ENCODE measurements around the gene HCLS1. TPM values are rescaled to one million over a fixed set of nuclear protein-coding genes. Genes with fewer than 3 reads are reported as not detected.

HCLS1 gene
- total and polyA plus RNA-seq, 3 experiments from 2014 or later = 184 to 493 (median 197) TPM

DNA sequence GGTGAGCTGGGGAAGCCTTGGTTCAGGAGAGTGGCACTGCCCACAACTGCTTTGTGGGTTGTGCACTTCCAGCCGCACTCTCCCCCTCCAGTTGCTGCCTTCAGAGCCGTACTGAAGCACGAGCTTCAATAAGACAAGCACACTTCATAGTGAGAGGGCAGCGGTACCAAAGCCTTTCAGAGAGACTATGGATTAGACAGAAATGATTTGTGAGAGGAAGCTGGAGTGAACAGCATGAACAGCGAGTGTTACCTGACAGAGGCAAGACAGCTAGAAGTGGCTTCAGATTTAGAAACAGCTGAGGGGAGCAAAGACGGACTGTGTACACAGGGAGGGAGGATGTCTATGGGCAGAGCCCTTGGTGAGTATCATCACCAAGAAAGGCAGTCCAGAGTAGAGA, 31.1 kb downstream of the HCLS1 start:
- Histone ChIP-seq H3K27ac (ENCODE audit: low read depth, low read length) (no peak overlapping the region), H3K27me3 (ENCODE audit: insufficient read depth, low read length, poor library complexity, severe bottlenecking) (no peaks in the 10 kb centered on the region), H3K9me3 (ENCODE audit: low read length) (no peaks in the 10 kb centered on the region), H3K4me1 (ENCODE audit: insufficient read depth, low read length) (no peaks in the 10 kb centered on the region), H3K4me3 (ENCODE audit: low read length) (no peak overlapping the region), H3K36me3 (ENCODE audit: insufficient read depth, low read length) (peaks cover 30% of the 10 kb centered on the region)
- no peak for DNase-seq
- peak overlapping the region in 5 of 8 donors; percentile 24 to 75 (median 39) for H3K27ac Mint-ChIP-seq
- POLR2A ChIA-PET = no interaction called here
- H3K27me3 Mint-ChIP-seq = no peaks in the 10 kb centered on the region
- no peaks in the 10 kb centered on the region for H3K9me3 Mint-ChIP-seq
- CTCF ChIA-PET = interaction anchor here (1.4 kb wide), 1 partner anchor 11 kb away, joined by 3 read pairs; no protein-coding TSS in a partner anchor
- H3K4me1 Mint-ChIP-seq = peaks cover 0 to 6% (median 2%) of the 10 kb centered on the region in 3 donors
- no peak overlapping the region for H3K4me3 Mint-ChIP-seq
- H3K36me3 Mint-ChIP-seq = peaks cover 19 to 60% (median 40%) of the 10 kb centered on the region in 3 donors

DNA sequence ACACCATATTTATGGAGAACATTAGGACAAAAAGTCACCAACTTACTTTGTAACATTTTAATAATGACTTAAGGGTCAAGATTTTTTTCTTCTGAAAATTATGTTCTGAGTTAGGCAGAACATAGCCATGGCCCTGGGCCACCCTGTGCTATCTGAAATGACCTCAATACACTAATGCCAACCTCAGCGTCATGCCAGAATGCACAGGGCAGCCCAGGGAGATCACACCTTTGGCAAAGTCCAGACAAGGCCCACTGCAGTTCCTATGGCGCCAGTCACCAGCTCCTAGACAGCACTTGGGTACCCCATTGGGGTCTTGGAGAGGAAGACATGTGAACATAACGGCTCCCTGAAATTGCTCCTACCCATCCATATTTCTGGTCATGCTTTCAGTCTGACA, 33.1 kb downstream of the HCLS1 start:
- Histone ChIP-seq H3K4me3 (ENCODE audit: low read length) (no peak overlapping the region), H3K27ac (ENCODE audit: low read depth, low read length) (no peak overlapping the region), H3K4me1 (ENCODE audit: insufficient read depth, low read length) (no peaks in the 10 kb centered on the region), H3K36me3 (ENCODE audit: insufficient read depth, low read length) (peaks cover 13% of the 10 kb centered on the region), H3K27me3 (ENCODE audit: insufficient read depth, low read length, poor library complexity, severe bottlenecking) (no peaks in the 10 kb centered on the region), H3K9me3 (ENCODE audit: low read length) (no peaks in the 10 kb centered on the region)
- Mint-ChIP-seq H3K27me3 (no peaks in the 10 kb centered on the region), H3K36me3 (peaks cover 12 to 40% (median 29%) of the 10 kb centered on the region in 3 donors), H3K4me1 (peaks cover 0 to 2% (median 0%) of the 10 kb centered on the region in 3 donors), H3K27ac (no peak overlapping the region), H3K9me3 (no peaks in the 10 kb centered on the region), H3K4me3 (no peak overlapping the region)
- CTCF ChIA-PET = no interaction called here
- no peak for DNase-seq
- POLR2A ChIA-PET = no interaction called here

DNA sequence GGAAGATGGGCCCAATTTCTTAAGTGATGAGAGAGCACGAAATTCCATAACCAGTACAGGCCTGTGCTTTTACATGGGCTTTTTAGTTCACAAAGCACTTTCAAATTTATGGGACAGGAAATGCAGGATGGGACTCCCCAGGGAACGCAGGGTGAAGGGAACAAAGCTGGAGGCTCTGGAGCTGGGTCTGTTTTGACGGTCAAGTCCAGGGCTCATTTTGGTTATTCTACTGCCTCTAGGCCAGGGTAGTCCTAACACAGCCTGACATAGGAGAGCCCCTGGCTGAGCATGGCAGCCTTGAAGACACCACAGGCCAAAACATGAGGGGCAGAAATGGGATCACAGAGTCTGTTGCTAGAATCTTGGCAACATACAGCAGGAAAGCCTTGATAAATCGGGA, 33.5 kb downstream of the HCLS1 start:
- ChIA-PET CTCF (no interaction called here), POLR2A (no interaction called here)
- Mint-ChIP-seq H3K36me3 (peaks cover 12 to 36% (median 25%) of the 10 kb centered on the region in 3 donors), H3K27ac (no peak overlapping the region), H3K4me1 (peaks cover 0 to 2% (median 0%) of the 10 kb centered on the region in 3 donors), H3K9me3 (no peaks in the 10 kb centered on the region), H3K4me3 (no peak overlapping the region), H3K27me3 (no peaks in the 10 kb centered on the region)
- Histone ChIP-seq H3K27me3 (ENCODE audit: insufficient read depth, low read length, poor library complexity, severe bottlenecking) (no peaks in the 10 kb centered on the region), H3K27ac (ENCODE audit: low read depth, low read length) (no peak overlapping the region), H3K9me3 (ENCODE audit: low read length) (no peaks in the 10 kb centered on the region), H3K4me1 (ENCODE audit: insufficient read depth, low read length) (no peaks in the 10 kb centered on the region), H3K36me3 (ENCODE audit: insufficient read depth, low read length) (peaks cover 12% of the 10 kb centered on the region), H3K4me3 (ENCODE audit: low read length) (no peak overlapping the region)
- no peak for DNase-seq

DNA sequence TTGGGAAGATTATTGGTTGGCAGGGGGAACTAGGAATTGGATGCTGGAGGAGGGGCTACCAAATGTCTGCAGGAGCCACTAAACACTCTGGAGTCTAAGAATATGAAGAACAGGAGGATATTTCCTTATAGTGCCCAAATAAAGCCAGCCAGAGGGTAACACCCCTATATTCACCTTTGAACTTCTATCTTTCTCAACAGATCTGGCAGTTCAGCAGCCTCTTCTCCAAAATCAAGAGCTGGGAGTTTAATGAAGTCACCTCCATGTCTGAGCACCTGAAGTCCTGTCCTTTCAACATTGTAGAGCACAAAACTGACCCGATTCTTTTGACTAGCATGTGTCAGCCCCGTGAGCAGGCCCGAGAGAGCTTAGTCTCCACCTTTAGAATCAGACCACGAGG, 34.2 kb downstream of the HCLS1 start:
- Histone ChIP-seq H3K36me3 (ENCODE audit: insufficient read depth, low read length) (peaks cover 6% of the 10 kb centered on the region), H3K4me3 (ENCODE audit: low read length) (no peak overlapping the region), H3K9me3 (ENCODE audit: low read length) (no peaks in the 10 kb centered on the region), H3K27me3 (ENCODE audit: insufficient read depth, low read length, poor library complexity, severe bottlenecking) (no peaks in the 10 kb centered on the region), H3K4me1 (ENCODE audit: insufficient read depth, low read length) (no peaks in the 10 kb centered on the region), H3K27ac (ENCODE audit: low read depth, low read length) (no peak overlapping the region)
- H3K27ac Mint-ChIP-seq = peak overlapping the region in 3 of 8 donors; percentile 36 to 63 (median 44)
- no peak for DNase-seq
- CTCF ChIA-PET = no interaction called here
- no peaks in the 10 kb centered on the region for H3K4me1 Mint-ChIP-seq
- peaks cover 9 to 28% (median 18%) of the 10 kb centered on the region in 3 donors for H3K36me3 Mint-ChIP-seq
- H3K4me3 Mint-ChIP-seq = no peak overlapping the region
- peaks cover 1 to 5% of the 10 kb centered on the region in 2 donors for H3K27me3 Mint-ChIP-seq
- no peaks in the 10 kb centered on the region for H3K9me3 Mint-ChIP-seq
- POLR2A ChIA-PET = no interaction called here

DNA sequence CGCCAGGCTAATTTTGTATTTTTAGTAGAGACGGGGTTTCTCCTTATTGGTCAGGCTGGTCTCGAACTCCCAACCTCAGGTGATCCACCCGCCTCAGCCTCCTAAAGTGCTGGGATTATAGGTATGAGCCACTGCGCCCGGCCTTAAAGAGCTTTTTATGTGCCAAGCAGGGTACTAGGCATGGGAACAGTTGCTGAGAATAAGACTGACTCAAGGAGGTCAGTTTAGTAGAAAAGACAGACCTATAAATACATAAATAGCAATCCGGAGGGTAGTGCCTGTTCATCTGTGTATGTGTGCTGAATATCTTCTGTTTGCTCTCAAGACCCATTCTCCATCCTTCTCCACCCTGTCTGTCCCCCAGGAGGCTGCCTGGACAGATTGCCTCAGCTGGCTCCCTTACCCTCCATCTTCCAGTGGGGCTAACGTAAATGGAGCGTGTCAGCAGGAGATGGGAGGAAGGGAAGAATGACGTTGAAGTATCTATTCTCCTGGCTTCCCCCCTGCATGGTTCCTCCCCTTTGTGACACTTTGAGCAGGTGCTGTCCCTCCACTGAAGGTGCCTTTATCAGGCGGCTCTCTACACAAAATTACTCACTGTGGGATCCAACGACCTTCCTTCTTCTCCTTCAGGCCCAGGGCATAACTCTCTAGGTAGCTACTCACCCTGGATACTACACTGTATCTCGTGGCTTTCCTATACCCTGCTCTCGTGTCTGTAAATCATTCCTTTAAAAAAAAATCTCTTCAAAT, 36.4 kb downstream of the HCLS1 start:
- H3K4me1 Mint-ChIP-seq = no peaks in the 10 kb centered on the region
- Histone ChIP-seq H3K27ac (ENCODE audit: low read depth, low read length) (no peak overlapping the region), H3K36me3 (ENCODE audit: insufficient read depth, low read length) (peaks cover under 1% of the 10 kb centered on the region), H3K4me1 (ENCODE audit: insufficient read depth, low read length) (no peaks in the 10 kb centered on the region), H3K9me3 (ENCODE audit: low read length) (no peaks in the 10 kb centered on the region), H3K27me3 (ENCODE audit: insufficient read depth, low read length, poor library complexity, severe bottlenecking) (no peaks in the 10 kb centered on the region), H3K4me3 (ENCODE audit: low read length) (no peak overlapping the region)
- DNase-seq = no peak
- H3K27ac Mint-ChIP-seq = peak overlapping the region in 1 of 8 donors; percentile 70
- CTCF ChIA-PET = no interaction called here
- no peaks in the 10 kb centered on the region for H3K9me3 Mint-ChIP-seq
- peaks cover 1 to 11% of the 10 kb centered on the region in 2 donors for H3K27me3 Mint-ChIP-seq
- POLR2A ChIA-PET = no interaction called here
- H3K4me3 Mint-ChIP-seq = no peak overlapping the region
- peaks cover 4 to 7% (median 5%) of the 10 kb centered on the region in 3 donors for H3K36me3 Mint-ChIP-seq

DNA sequence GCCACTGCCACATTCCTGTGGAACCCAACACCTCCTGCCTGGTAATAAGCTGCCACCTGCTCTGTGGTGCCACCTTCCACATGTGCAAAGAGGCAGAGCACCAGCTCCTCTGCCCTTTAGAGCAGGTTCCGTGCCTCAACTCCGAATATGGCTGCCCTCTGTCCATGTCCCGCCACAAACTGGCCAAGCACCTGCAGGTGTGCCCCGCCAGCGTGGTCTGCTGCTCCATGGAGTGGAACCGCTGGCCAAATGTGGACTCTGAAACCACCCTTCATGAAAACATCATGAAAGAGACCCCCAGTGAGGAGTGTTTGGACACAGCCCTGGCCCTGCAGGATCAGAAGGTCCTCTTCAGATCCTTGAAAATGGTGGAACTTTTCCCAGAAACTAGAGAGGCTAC, 39.2 kb downstream of the HCLS1 start:
- Mint-ChIP-seq H3K9me3 (no peaks in the 10 kb centered on the region), H3K27me3 (peaks cover 1 to 11% of the 10 kb centered on the region in 2 donors)

DNA sequence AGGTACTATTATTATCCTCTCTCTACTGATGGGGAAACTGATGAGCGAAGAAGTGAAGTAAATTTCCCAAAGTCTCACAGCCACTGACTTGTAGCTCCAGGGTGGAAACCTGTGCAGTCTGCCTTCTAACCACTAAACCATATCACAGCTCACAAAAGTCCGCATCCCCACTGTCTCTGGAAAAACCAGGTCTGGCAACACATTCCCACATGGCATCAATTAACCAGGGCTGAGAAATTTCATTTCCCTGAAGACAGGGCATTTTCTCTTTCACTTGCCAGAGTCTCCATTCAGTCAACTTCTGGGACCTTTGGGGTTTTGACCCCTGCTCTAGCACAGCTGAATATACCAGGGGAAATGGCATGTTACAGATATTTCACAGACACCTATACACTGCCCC, 41.0 kb downstream of the HCLS1 start:
- no peak for DNase-seq
- H3K9me3 ChIP-seq (ENCODE audit: low read length) = no peaks in the 10 kb centered on the region
- H3K4me3 Mint-ChIP-seq = no peak overlapping the region

More for the DNA sequence above, 39.2 kb downstream of the HCLS1 start:
- Mint-ChIP-seq H3K36me3 (no peaks in the 10 kb centered on the region), H3K4me1 (no peaks in the 10 kb centered on the region), H3K4me3 (no peak overlapping the region), H3K27ac (no peak overlapping the region)
- ChIA-PET CTCF (no interaction called here), POLR2A (no interaction called here)
- Histone ChIP-seq H3K36me3 (ENCODE audit: insufficient read depth, low read length) (no peaks in the 10 kb centered on the region), H3K4me3 (ENCODE audit: low read length) (no peak overlapping the region), H3K27me3 (ENCODE audit: insufficient read depth, low read length, poor library complexity, severe bottlenecking) (no peaks in the 10 kb centered on the region), H3K27ac (ENCODE audit: low read depth, low read length) (no peak overlapping the region), H3K9me3 (ENCODE audit: low read length) (no peaks in the 10 kb centered on the region), H3K4me1 (ENCODE audit: insufficient read depth, low read length) (no peaks in the 10 kb centered on the region)
- DNase-seq = no peak

DNA sequence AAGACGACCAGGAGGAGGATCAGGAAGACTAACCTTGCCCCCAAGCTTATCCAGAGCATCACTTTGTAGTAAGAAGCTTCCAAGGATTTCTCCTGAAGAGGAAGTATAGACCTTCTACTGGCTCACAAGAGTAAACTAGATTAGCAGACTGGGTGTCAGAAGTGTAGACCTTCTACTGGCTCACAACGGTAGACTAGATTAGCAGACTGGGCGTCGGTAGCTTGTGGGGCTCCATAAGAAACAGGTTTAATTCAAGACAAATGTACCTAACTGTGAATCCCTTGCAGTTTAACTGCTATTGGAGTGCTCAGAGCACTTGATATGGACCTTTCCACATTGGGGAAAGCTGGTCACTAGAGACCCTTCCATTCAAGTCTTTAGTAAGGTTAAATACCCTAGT, 54.6 kb downstream of the HCLS1 start:
- ChIA-PET CTCF (no interaction called here), POLR2A (no interaction called here)
- no peak overlapping the region for H3K4me3 Mint-ChIP-seq

More for the DNA sequence above, 41.0 kb downstream of the HCLS1 start:
- Mint-ChIP-seq H3K27ac (no peak overlapping the region), H3K4me1 (no peaks in the 10 kb centered on the region), H3K27me3 (peaks cover 1 to 11% of the 10 kb centered on the region in 2 donors), H3K36me3 (no peaks in the 10 kb centered on the region), H3K9me3 (no peaks in the 10 kb centered on the region)
- no peak overlapping the region for H3K4me3 ChIP-seq (ENCODE audit: low read length)
- no peak overlapping the region for H3K27ac ChIP-seq (ENCODE audit: low read depth, low read length)
- ChIA-PET POLR2A (no interaction called here), CTCF (no interaction called here)
- H3K36me3 ChIP-seq (ENCODE audit: insufficient read depth, low read length) = no peaks in the 10 kb centered on the region
- no peaks in the 10 kb centered on the region for H3K27me3 ChIP-seq (ENCODE audit: insufficient read depth, low read length, poor library complexity, severe bottlenecking)
- H3K4me1 ChIP-seq (ENCODE audit: insufficient read depth, low read length) = no peaks in the 10 kb centered on the region

More for the DNA sequence above, 54.6 kb downstream of the HCLS1 start:
- H3K36me3 Mint-ChIP-seq = no peaks in the 10 kb centered on the region
- H3K36me3 ChIP-seq (ENCODE audit: insufficient read depth, low read length) = no peaks in the 10 kb centered on the region
- H3K4me1 Mint-ChIP-seq = no peaks in the 10 kb centered on the region
- H3K9me3 ChIP-seq (ENCODE audit: low read length) = no peaks in the 10 kb centered on the region
- no peak overlapping the region for H3K27ac Mint-ChIP-seq
- DNase-seq = no peak
- H3K4me1 ChIP-seq (ENCODE audit: insufficient read depth, low read length) = no peaks in the 10 kb centered on the region
- no peaks in the 10 kb centered on the region for H3K9me3 Mint-ChIP-seq
- no peak overlapping the region for H3K27ac ChIP-seq (ENCODE audit: low read depth, low read length)
- H3K27me3 ChIP-seq (ENCODE audit: insufficient read depth, low read length, poor library complexity, severe bottlenecking) = no peaks in the 10 kb centered on the region
- peaks cover 4 to 8% of the 10 kb centered on the region in 2 donors for H3K27me3 Mint-ChIP-seq
- H3K4me3 ChIP-seq (ENCODE audit: low read length) = no peak overlapping the region
